ENCODE measurements around the gene GALNTL6. TPM values are rescaled to one million over a fixed set of nuclear protein-coding genes. Genes with fewer than 3 reads are reported as not detected.

The GALNTL6 gene
- total RNA-seq, 1 experiment from 2014 or later = not detected

DNA sequence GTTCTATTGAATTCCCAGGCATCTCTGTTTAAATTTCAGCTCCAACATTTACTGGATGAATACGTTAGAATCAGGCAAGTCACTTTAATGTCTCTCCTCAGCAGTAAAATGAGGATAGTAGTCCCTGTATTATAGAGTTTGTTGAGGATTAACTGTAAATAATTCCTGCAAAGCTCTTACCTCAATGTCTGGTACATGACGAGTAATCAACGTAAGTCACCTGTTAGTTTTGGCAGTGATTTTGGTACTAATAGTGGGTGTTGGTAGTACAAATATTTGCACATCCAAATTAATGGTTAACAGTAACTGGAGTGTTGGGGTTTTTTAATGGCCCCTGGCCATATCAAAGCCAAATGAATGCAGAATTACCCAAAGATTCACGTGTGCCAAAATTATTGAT, 1165.6 kb downstream of the GALNTL6 start:
- H3K27me3 Mint-ChIP-seq (ENCODE audit: low read depth) = no peaks in the 10 kb centered on the region; the same call in 1 of the 2 replicates
- H3K36me3 Mint-ChIP-seq (ENCODE audit: insufficient read depth in 1 of 3, low read depth in 3 of 3) = peaks cover 2 to 11% (median 4%) of the 10 kb centered on the region in 3 experiments; a peak in 5 of 7 replicates
- DNase-seq = no peak
- Histone ChIP-seq H3K27ac (ENCODE audit: insufficient read length, low read depth, low read length) (no peak overlapping the region), H3K56ac (ENCODE audit: insufficient read length, low read depth, low read length) (no peak overlapping the region), H2BK12ac (ENCODE audit: insufficient read length, low read depth, low read length) (no peak overlapping the region), H4K5ac (ENCODE audit: insufficient read length, low read depth, low read length) (no peak overlapping the region), H2BK120ac (ENCODE audit: low read depth, low read length, poor library complexity, severe bottlenecking) (no peak overlapping the region), H3K23ac (ENCODE audit: insufficient read length, low read depth, low read length) (no peak overlapping the region), H2AK5ac (ENCODE audit: insufficient read length, low read length) (no peak overlapping the region), H3K27me3 (ENCODE audit: insufficient read depth, low read length) (no peaks in the 10 kb centered on the region), H3K14ac (ENCODE audit: insufficient read depth, low read length) (no peak overlapping the region), H3K79me2 (ENCODE audit: insufficient read depth, low read length) (no peaks in the 10 kb centered on the region), H2BK15ac (ENCODE audit: low read depth, low read length) (no peak overlapping the region), H3K79me1 (ENCODE audit: insufficient read depth, low read depth, low read length, poor library complexity, severe bottlenecking) (no peaks in the 10 kb centered on the region), H4K91ac (ENCODE audit: insufficient read length, low read depth, low read length) (no peak overlapping the region), H2AFZ (ENCODE audit: low read length) (no peak overlapping the region), H4K8ac (replicated peaks; ENCODE audit: insufficient read length, low read depth, low read length) (no peak overlapping the region), H3K23me2 (ENCODE audit: insufficient read length, low read depth, low read length, poor library complexity, severe bottlenecking) (no peaks in the 10 kb centered on the region), H3K4me2 (ENCODE audit: insufficient read depth, insufficient read length, low read length) (no peak overlapping the region), H3K4me1 (ENCODE audit: insufficient read depth, low read length) (no peaks in the 10 kb centered on the region), H2BK20ac (ENCODE audit: low read depth, low read length, poor library complexity, severe bottlenecking) (no peak overlapping the region), H2BK5ac (ENCODE audit: insufficient read length, low read length) (no peak overlapping the region), H3K4ac (ENCODE audit: low read depth, low read length) (no peak overlapping the region), H3K9me3 (ENCODE audit: control insufficient read depth, low read depth, low read length) (no peaks in the 10 kb centered on the region), H3T11ph (ENCODE audit: low read length) (no peak overlapping the region), H4K20me1 (ENCODE audit: control insufficient read depth, insufficient read depth, insufficient read length) (no peaks in the 10 kb centered on the region), H3K18ac (ENCODE audit: insufficient read length, low read depth, low read length) (no peak overlapping the region), H3K9ac (ENCODE audit: extremely low read depth, insufficient read length, low read length) (no peak overlapping the region)
- no peak overlapping the region for H3K27ac Mint-ChIP-seq
- H3K4me3 Mint-ChIP-seq = no peak overlapping the region
- peaks cover 0 to 8% of the 10 kb centered on the region in 2 experiments; a peak in 4 of 5 replicates for H3K9me3 Mint-ChIP-seq
- H3K4me1 Mint-ChIP-seq = peaks cover 7 to 10% of the 10 kb centered on the region in 2 experiments
- WGBS (ENCODE audit: extremely low coverage, insufficient read length, low lambda C conversion rate) = no CpG with 5 or more reads among the region's 4 CpGs
- TF ChIP-seq, protein P1, sequence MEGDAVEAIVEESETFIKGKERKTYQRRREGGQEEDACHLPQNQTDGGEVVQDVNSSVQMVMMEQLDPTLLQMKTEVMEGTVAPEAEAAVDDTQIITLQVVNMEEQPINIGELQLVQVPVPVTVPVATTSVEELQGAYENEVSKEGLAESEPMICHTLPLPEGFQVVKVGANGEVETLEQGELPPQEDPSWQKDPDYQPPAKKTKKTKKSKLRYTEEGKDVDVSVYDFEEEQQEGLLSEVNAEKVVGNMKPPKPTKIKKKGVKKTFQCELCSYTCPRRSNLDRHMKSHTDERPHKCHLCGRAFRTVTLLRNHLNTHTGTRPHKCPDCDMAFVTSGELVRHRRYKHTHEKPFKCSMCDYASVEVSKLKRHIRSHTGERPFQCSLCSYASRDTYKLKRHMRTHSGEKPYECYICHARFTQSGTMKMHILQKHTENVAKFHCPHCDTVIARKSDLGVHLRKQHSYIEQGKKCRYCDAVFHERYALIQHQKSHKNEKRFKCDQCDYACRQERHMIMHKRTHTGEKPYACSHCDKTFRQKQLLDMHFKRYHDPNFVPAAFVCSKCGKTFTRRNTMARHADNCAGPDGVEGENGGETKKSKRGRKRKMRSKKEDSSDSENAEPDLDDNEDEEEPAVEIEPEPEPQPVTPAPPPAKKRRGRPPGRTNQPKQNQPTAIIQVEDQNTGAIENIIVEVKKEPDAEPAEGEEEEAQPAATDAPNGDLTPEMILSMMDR (conservative IDR thresholded peaks at IDR 0.05) = no peak
